ENCODE data around the gene ACCS.

The ACCS gene, protein sequence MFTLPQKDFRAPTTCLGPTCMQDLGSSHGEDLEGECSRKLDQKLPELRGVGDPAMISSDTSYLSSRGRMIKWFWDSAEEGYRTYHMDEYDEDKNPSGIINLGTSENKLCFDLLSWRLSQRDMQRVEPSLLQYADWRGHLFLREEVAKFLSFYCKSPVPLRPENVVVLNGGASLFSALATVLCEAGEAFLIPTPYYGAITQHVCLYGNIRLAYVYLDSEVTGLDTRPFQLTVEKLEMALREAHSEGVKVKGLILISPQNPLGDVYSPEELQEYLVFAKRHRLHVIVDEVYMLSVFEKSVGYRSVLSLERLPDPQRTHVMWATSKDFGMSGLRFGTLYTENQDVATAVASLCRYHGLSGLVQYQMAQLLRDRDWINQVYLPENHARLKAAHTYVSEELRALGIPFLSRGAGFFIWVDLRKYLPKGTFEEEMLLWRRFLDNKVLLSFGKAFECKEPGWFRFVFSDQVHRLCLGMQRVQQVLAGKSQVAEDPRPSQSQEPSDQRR

DNA sequence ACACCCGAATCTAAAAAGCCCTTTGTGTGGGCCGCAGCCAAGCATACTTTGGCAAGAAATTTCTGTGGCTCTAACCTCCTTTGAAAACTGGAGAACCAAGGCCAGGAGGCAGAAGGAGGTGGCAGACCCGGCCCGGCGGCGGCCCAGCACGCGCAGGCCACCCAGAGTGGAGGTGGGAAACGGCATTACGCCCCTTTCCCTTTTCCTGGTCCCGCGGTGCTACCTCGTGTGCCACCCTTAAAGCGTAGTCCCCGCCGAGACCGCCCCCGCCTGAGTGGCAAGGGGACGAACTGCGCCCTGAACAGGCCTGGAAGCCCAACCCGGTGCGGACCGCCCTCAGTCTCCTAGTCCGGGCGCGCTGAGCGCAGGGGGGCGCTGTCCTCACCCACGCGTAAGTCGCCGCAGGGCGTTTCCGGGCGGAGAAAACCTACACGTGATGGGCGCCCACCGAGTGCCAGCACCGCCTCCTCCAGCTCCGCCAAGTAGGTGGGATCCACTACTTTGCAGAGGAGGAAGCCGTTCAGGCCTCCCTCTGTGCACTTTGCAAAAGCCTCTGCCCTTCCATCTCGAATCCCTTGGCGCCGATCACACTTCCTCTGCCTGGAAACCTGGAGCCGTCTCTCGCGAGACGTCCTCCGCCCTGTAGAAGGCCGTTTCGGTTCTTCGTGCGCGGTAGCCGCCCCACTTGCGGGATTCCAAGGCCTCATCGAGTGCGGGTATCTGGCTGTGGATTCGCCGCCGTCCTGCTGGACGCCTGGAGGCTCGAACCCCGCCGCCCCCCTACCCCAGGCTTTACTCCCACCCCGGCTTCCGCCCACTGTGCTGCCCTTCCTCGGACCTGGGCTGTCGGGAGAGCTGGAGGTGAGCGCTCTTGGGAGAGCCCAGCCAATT is at the start of gene ACCS:
TSS of gene ACCS (plus strand) at position 430 of the 891 bp plus-strand sequence. CDS start 1,358 bp downstream, outside the sequence.
- DNase-seq = peak; percentile 71

DNA sequence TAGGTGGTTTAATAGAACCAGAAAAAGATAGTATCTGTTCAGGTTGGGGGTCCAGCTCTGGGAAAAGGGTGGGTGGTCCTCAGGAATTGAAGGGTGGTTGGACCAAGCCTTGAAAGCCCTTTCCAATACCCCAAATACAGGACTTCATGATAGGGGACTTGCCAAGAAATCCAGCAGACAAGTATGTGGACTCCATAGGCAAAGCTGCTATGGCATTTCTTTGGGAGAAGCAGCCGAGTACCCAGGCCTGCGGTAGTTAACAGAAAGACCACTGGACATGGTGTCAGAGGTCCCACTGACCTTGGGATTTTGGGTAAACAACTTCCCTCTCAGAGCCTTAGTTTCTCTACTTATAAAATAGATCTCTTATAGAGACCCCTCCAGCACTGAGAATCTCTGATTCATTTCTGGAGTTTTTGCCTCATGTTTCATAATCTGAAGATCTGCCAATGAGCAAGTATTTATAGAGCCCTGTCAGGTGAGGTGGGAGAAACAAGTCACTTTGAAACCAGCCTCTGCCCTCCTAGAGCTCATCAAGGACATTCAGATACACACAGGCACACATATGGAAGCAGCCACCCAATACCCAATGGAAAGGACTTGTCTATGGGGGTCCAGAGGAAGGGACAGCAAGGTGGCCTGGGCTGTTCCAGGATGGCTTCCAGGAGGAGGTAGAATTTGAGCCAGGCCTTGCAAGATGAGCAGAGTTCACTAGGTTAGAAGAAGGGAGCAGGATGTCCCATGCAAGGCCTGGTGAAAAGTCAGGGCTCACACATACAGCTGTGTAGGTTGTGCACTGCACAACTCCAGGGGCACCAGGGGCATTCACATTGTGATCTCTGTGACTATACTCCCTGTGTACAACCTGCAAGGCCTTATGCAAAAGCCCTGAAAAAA is 49.3 kb upstream of the ACCS start:
- no peak for DNase-seq

DNA sequence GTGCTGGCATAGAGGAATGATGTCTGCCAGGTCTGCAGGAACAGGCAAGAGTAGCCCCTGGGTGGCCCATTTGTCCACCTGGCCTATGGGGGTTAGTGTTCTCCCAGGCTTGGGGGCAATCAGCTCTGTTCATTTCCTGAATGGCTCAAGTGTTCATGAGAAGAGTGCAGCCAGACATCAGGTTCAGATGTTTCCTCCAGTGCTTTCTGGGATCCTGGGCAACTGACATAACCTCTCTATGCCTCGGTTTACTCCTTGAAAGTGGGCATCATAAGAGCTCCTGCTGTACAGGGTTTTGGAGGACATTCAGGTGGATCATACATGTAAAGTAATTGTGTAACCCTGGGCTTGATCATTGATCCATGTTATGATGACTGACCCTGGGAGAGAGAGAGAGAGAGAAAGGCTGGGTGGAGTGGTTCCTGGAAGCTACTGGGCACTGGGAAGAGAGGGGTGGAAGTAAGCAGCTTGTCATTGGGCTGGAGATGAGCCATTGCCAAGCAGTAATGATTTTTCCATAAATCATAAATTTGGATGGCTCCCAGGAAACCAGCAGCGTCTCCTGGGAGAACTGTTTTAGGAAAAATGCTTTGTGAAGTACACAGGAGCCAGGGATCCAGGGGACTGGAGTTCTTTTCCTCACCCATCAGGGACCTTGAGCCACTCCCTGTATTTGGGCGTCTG is 48.5 kb upstream of the ACCS start:
- no peak for DNase-seq

DNA sequence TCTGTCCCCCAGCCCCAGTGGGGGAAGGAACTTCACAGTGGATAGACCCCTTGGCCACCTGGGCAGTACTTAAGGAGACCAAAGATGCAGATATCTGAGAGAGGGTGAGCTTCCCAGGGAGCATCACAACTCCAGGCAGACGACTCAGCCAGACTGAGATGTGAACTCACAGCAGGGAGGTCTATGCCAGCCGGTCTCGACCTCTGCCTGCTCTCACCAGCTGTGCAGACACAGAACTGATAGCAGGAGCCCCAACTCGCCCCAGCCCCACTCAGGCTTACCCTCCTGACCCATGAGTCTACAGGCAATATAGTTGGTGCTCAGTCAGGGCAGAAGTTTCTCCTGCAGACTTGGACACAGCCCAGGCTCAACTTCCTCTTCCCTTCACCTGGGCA is 47.9 kb upstream of the ACCS start:
- no peak for DNase-seq

DNA sequence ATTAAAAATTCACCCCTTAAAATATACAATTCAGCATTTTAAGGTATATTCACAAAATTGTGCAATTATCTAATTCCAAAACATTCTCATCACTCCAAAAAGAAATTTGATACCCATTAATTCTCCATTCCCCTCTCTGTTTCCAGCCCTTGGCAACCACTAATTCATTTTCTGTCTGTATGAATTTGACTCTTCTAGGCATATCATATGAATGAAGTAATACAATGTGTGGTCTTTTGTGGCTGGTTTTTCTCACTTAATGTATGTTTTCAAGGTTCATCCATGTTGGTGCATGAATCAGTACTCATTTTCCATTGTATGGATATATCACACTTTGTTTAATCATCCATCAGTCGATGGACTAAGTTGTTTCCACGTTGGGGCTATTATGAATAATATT is 47.2 kb upstream of the ACCS start:
- DNase-seq = no peak

DNA sequence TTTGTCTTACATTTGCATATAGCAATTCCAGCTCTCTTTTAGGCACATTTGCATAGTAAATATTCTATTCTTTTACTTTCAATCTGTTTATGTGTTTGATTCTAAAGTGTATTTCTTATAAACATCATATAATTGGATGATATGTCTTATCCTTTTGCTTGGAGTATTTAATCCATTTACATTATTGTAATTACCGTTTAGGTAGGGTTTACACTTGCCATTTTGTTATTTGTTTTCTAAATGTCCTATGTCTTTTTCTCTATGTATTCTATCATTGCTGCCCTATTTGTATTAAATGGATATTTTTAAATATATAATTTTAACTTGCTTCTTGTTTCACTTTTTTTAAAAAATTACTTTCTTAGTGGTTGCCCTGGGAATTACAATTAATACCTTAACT is 41.1 kb upstream of the ACCS start:
- no peak for DNase-seq

DNA sequence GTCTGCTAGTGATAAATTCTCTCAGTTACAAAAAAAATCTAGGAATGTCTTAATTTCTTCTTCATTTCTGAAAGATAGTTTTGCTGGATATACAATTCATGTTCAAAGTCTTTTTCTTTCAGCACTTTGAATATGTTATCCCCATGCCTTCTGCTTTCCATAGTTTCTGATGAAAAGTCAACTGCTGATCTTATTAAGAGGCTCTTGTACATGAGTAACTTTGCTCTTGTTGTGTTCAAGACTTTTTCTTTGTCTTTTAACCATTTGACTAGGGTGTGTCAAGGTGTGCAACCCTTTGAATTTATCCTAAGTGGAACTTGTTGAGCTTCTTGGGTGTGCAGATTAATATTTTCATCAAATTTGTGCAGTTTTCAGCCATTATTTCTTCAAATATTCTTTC is 40.3 kb upstream of the ACCS start:
- DNase-seq = no peak

DNA sequence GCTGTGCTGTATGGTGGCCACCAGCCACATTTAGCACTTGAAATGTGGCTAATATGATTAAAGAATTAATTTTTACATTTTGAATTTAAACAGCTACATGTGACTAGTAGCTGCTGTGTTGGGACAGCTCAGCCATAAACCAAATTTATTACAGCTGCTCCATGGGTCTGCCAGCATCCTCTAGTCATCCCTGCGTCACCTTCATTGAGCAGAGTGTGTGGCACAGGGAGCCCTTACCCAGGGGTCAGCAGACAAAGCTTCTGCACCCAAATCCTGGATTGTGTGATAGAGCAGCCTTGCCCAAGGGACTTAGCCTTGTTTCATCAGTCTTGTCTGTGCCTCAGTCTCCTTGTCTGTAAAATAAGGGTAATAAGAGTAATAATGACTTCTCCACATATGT is 37.7 kb upstream of the ACCS start:
- DNase-seq = no peak

DNA sequence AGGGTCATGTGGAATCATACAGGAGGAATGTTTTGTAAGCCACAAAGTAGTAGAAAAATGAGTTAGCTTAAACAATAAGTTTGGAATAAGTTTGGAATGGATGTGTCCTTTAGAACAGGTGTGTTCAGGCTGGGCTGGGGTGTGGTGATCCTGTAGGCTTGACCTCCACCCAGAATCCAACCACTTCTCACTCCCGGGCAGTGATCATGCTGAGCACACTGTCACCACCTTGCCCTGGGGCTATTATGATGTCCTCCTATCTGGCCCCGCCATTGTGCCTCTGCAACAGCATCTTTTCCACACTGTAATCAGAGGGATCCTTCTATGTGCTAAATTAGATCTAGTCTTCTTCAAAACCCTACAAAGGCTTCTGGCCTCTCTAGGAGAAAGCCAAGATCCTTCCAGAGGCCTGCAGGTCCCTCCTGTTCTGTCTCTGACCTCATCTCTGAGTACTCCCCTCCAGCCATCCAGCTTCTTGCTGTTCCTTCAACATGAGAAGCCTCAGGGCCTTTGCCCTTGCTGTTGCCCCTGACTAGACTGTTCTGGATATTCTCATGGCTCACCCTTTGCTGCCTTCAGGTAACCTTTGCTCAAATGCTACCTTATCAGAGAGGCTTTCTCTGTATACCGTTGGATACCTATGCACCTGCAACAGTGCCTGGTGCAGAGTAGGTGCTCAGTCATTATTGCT is 37.1 kb upstream of the ACCS start:
- DNase-seq = no peak

DNA sequence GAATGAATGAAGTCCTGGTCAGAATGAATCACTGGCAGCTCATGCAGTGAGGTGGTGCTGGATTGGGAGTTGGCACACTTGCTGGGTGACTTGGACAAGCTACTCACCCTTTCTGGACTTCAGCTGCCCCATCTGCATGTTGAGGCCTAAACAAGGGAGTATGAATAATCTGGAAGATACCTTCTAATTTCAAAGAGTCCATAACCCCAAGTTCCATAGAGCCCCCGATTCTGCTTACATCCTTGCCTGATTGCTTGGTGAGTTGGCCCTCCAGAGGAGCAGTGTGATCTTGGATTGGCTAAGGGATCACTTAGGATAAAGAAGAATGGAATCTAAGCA is 36.6 kb upstream of the ACCS start:
- no peak for DNase-seq

DNA sequence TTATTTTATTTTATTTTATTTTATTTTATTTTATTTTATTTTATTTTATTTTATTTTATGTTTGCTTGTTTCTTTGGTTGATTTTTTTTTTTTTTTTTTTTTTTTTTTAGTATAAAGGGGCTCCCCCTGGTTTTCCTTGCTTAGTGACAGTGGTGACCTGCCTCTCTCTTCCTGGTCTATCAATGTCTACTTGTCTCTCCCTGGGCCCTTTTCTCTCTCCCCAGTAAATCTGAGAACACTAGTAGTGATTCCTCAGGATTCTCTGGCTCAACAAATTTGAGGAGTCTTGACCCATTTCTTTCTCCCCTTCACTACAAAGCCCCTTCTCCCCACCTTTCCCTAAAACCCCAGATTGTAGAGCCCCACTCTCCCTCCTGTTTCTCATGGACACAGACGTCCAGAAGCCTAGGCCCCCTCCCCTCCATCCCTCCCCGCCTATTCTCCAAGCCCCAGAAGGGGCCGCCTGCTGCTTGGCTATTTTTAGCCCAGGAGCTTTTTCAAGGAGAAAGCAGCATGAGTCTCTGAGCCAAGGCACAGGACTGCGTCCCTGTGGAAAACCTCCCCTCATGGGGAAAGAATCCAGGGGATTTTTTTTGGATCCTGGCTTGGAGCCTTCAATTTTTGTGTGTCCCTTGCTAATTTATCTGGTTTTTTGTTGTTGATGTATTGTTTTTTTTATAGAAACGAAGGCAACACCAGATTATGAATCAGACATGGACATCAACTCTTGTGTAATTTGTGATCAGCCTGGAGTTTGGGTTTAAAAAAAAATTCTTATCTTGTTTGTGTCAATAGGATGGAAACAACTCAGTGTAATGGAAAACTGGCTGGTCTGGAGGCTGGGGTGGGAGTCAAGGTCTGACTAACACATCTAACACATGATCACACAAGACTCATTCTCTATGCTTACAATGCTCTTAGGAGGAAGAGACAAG is 35.8 kb upstream of the ACCS start:
- DNase-seq = no peak

DNA sequence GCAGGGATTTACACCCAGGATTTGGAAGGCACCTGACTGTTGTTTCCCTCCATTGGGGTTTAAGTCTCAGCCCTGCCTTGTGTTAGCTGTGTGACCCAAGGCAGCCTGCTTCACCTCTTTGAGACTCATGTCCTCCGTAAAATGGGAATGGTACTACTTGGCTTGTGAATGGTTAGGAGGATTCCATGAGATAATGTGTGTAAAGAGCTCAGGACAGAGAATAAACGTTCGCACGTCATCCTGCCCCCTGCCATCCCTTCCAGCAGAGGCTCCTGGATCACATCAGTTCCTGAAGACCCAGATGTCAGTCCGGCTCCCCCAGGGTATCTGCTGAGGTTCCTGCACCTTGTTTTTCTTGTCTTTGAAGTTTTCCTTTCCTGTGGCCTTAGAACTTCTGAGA is 35.1 kb upstream of the ACCS start:
- no peak for DNase-seq

DNA sequence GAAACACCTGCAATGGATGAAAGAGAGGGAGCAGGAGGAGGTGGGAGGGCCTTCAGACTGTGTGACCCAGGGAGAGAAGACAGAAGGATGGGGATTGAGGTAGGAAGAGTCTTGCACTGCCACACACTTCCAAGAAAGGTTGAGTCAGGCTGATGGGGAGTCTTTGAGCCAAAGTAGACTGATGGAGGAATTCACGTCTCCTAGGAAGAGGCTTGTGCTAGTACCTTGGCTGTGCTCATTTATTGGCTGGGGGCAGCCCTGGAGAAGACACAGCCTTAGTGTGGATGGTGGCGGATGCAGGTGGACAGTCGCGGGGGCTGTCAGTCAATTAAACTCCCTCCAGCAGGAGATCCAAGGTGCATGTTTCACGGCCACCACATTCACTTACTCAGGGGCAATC is 34.5 kb upstream of the ACCS start:
- DNase-seq = no peak

DNA sequence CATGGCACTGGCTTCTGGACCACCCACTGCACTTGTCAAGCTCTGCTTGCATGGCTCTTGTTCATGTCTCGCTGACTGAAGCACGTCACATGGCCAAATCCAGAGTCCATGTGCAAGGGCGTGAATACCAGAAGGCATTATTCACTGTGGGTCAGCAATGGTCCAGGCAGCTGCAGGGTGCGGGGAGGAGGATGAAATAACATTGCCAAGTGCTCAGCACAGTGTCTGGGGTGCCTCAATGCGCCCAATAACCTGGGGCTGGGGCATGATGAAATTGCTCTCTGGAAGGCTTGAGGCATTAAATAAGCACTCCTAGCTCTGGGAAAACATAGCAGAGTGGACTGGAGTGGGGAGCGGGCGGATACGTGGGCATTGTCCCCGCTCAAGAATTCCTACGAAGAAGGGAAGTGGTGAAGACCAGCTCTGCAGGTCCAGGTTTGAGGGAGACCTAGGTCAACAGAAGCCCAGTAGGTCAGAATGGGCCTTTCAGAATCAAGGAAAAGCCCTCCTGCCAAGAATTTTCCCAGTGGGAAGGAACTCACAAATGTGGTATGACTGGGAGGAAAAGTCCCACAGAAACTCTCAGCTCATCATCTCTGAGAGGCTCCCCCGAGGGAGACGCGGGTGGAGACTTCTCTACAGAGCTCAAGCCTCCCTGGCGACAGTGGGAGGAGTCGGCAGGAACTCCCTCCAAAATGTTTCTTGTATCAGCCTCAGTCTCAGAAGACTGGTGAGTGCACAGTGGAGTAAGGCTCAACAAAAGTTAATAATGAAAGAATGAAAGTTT is 33.6 kb upstream of the ACCS start:
- DNase-seq = no peak

DNA sequence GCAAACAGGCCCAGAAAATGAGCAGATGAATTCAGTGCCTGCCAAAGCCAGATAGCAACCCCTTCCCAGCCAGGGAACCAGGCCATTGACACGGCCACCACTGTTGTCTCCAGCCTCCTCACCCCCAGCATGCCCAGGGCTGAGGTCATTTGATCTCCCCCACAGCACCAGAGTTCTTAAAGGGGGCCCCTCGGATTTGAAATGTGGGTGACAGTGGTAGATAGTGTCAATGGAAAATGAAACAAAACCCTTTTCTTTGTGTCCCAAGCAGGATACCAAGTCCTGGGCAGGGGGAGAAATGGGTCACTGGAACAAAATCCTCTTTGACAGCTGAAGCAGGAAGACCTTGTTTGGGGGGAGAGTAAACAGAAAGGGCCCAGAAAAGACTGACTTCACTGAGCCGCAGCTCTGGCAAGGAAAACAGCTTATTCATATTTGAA is 32.6 kb upstream of the ACCS start:
- DNase-seq = no peak

DNA sequence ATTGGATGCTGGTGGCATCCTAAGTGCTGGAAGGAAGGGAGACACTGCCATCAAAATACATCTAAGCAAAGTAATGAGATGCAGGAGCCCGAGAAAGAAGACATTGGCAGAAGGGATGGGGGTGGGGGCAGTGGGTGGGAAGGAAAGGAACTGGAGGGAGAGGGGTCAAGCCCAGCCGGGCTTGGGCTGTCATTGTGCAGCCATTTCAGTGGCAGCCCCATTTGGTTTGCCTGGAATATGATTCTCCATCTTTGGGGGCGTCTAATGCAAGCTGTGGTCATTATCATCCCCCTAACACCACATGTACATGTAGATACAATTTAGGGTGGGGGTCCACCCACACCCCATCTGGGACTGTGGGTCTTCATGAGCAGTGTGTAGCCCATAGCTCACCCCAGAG is 32.2 kb upstream of the ACCS start:
- DNase-seq = no peak

DNA sequence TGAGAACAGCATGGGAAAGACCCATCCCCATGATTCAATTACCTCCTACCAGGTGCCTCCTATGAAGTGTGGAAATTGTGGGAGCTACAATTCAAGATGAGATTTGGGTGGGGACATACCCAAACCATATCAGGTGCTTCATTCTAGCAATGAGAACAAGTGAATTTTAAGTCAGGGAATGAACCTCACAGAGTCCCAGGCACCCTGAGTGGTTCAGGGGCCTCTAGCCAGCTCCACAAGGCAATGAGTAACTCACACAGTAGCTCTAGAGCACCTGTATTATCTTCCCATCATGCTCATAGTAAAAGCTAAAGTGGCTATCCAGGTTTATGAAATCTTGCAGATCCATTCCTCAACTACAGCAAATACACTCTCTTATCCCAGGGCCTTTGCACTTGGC is 31.4 kb upstream of the ACCS start:
- no peak for DNase-seq

DNA sequence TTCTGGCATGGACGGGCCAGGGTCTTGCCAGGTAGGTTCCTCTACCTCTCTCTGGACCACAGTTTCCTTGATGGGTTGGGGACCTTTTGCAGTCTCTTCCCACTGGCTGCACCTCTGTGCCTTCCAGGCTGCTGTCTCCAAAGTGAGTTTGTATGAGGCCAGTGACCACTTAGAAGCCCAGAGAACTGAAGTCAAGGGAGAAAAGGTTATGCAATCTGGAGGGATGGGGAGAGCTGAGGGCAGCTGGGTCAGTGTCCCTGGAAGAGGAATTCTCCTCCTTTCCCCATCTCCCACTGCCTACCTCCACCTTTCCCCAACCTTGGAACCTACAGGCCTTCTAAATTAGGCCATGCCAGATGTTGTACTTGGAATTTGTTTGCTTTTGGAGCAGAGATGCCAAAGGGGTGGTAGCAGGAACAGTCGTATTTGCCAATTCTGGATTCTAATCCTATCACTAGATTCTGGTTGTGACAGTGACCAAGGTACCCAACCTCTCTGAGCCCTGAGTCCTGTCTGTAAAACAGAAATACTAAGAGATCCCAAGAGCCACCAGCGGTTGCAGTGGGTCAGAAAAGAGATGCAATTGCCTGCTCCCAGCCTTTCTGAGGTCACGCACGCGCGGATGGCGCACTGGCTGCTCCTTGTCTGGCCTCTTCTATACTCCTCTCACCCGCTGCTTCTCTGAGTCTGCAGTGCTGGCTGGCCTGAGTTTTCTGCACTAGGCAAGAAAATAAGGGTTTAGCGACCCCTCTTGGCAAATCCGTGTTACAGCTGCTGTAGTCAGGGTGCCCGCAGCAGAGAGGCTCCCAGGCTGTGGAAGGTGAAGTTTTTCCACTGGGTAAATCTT is 29.0 kb upstream of the ACCS start:
- DNase-seq = peak; percentile 3

DNA sequence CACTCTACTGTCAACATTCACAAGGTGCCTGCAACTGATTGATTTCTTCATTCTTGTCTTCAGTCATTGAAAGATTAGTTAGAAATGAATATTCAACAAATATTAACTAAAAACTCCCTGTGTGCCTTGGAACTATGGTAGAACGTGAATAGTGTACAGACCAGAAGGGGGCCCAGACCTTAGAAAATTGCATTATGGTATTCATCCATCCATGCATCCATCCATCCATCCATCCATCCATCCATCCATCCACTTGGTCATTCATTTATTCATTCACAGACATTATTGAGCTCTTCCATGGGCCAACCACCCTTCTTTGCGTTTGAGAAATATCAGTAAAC is 28.4 kb upstream of the ACCS start:
- no peak for DNase-seq

All from NK-92 treated with Interleukin-12 subunit alpha and Interleukin-12 subunit beta, amount 100 ng/mL, for 24 hours (cell line).